K562 (cell line): ENCODE results near the gene PRR19. TPM values are rescaled to one million over a fixed set of nuclear protein-coding genes. Genes with fewer than 3 reads are reported as not detected.
A peak's percentile ranks its signal among the peaks of the same experiment; 100 is the strongest.

Experiments
- C11orf30 ChIP-seq: fragments of 450-650 bp; IDR thresholded peaks from 2 replicates; pipeline ENCODE4 v1.6.1; 2016; ENCODE audit warnings: low read depth, mild to moderate bottlenecking
- CEBPB ChIP-seq: fragments of 450-650 bp; IDR thresholded peaks from 2 replicates; pipeline ENCODE4 v1.6.1; 2016; ENCODE audit warnings: missing genetic modification characterization, missing compliant biosample characterization
- CTBP1 ChIP-seq: fragments of 450-650 bp; IDR thresholded peaks from 2 replicates; pipeline ENCODE4 v1.6.1; 2016; ENCODE audit warnings: borderline replicate concordance
- ETS1 ChIP-seq: conservative IDR thresholded peaks from 2 replicates; pipeline ENCODE4 v1.6.1; 2011; ENCODE audit warnings: low read depth, mild to moderate bottlenecking, low read length; ENCODE audit not compliant: control insufficient read depth
- HMGN3 ChIP-seq: IDR thresholded peaks from 2 replicates; pipeline ENCODE4 v1.6.1; 2011; ENCODE audit warnings: borderline replicate concordance, low read depth, mild to moderate bottlenecking, mixed read lengths, low read length; ENCODE audit not compliant: insufficient read length; ENCODE audit errors: extremely low read depth
- MBD2 ChIP-seq: sonication (generic); IDR thresholded peaks from 2 replicates; pipeline ENCODE4 v1.6.1; 2016; ENCODE audit warnings: low read depth, borderline replicate concordance
- MYNN ChIP-seq, 2 experiments: sonication (generic); formaldehyde crosslinking in 1 of 2; IDR thresholded peaks; 2 replicates each; pipeline versions ENCODE4 v1.5.0 to v1.6.1; 2016 to 2020; ENCODE audit warnings: antibody characterized with exemption in 1 of 2, missing genetic modification reagents in 1 of 2
- POLR3A ChIP-seq: IDR thresholded peaks from 2 replicates; pipeline ENCODE4 v1.6.1; 2011; ENCODE audit warnings: borderline replicate concordance, mild to moderate bottlenecking, moderate library complexity; ENCODE audit not compliant: insufficient read length, insufficient read depth; ENCODE audit errors: extremely low read depth
- RBM25 ChIP-seq: fragments of 200-400 bp; formaldehyde crosslinking; IDR thresholded peaks from 2 replicates; pipeline ENCODE4 v1.6.1; 2018; ENCODE audit warnings: low read length, low read depth, moderate library complexity; ENCODE audit not compliant: severe bottlenecking
- RBM39 ChIP-seq: fragments of 200-400 bp; formaldehyde crosslinking; optimal IDR thresholded peaks from 2 replicates; pipeline ENCODE3; 2018; ENCODE audit warnings: low read depth, low read length
- RCOR1 ChIP-seq, 2 experiments: IDR thresholded peaks; 2 replicates each; pipeline ENCODE4 v1.6.1; 2012; ENCODE audit warnings: low read depth in 2 of 2, low read length in 2 of 2, borderline replicate concordance in 1 of 2, improper control_type of control experiment in 1 of 2
- RNF2 ChIP-seq: sonication (generic); IDR thresholded peaks from 2 replicates; pipeline ENCODE4 v1.6.1; 2016
- SPI1 ChIP-seq: IDR thresholded peaks from 2 replicates; pipeline ENCODE4 v1.6.1; 2011; ENCODE audit warnings: low read depth, low read length, control low read depth, borderline replicate concordance
- ZC3H4 ChIP-seq: sonication (generic); formaldehyde crosslinking; IDR thresholded peaks from 2 replicates; pipeline ENCODE4 v1.9.0; 2021; ENCODE audit warnings: missing genetic modification reagents, borderline replicate concordance
- ZFP36 ChIP-seq: fragments of 150-350 bp; IDR thresholded peaks from 2 replicates; pipeline ENCODE4 v1.6.1; 2018; ENCODE audit warnings: low read length, low read depth; ENCODE audit not compliant: partially characterized antibody
- ZKSCAN8 ChIP-seq: fragments of 200-800 bp; sonication (Bioruptor generic); IDR thresholded peaks from 2 replicates; pipeline ENCODE4 v1.6.1; 2016; ENCODE audit warnings: missing genetic modification characterization, missing compliant biosample characterization
- ZNF124 ChIP-seq: sonication (generic); formaldehyde crosslinking; IDR thresholded peaks from 2 replicates; pipeline ENCODE4 v1.8.1; 2022; ENCODE audit warnings: missing genetic modification reagents
- ZNF140 ChIP-seq: fragments of 250-450 bp; sonication (Bioruptor Pico); IDR thresholded peaks from 2 replicates; pipeline ENCODE4 v1.8.0; 2021; ENCODE audit warnings: moderate library complexity, mild to moderate bottlenecking, inconsistent platforms
- polyA plus RNA-seq, 8 experiments: library from polyadenylated mRNA; depleted of rRNA in 4 of 8; stranded (reverse) in 5 of 8; unstranded in 3 of 8; fragments of >200 nt; fragmentation: Nextera tagmentation in 2 of 8; fragmentation: Illumina TruSeq in 1 of 8; extraction: Ambion mirVana in 2 of 8; extraction: Trizol in 1 of 8; gene quantifications; 2 replicates each; pipeline versions ENCODE4 v1.2.1 to v1.2.3, GENCODE V29; 2011 to 2014; ENCODE audit warnings: inconsistent platforms in 1 of 8, missing spikeins in 1 of 8
- total RNA-seq, 7 experiments: library from RNA; depleted of rRNA in 6 of 7; stranded (reverse); fragments of >200 nt in 6 of 7; fragmentation: Illumina TruSeq in 2 of 7; extraction: Trizol in 2 of 7; gene quantifications; 2 replicates each; pipeline versions ENCODE4 v1.2.1 to v1.2.3, GENCODE V29; 2011 to 2021; ENCODE audit warnings: low replicate concordance in 1 of 7
- TF ChIP-seq, protein P1 (sequence below): sonication (generic); formaldehyde crosslinking; IDR thresholded peaks from 2 replicates; pipeline ENCODE4 v1.4.0; 2020; ENCODE audit warnings: mild to moderate bottlenecking, missing genetic modification reagents
- TF ChIP-seq, protein P2 (sequence below): fragments of 250-450 bp; sonication (Bioruptor Pico); IDR thresholded peaks from 2 replicates; pipeline ENCODE4 v1.8.0; 2021; ENCODE audit warnings: moderate library complexity, mild to moderate bottlenecking, inconsistent platforms
- TF ChIP-seq, protein P3 (sequence below): fragments of 250-450 bp; sonication (Bioruptor Pico); IDR thresholded peaks from 2 replicates; pipeline ENCODE4 v1.9.0; 2021; ENCODE audit warnings: mild to moderate bottlenecking, inconsistent platforms

Gene PRR19
- total and polyA plus RNA-seq, 9 of the 15 experiments (the other 6 are each of a cell fraction or from before 2014, with no cell fraction given), result 0.10 to 1.6 (median 0.54) TPM

- TF ChIP-seq ETS1 (0 out of 2 replicates have a peak, but pooled peaks have one; percentile 16), C11orf30 (no peak), RCOR1 (IDR thresholded peaks at IDR 0.05; ENCODE audit: borderline replicate concordance in 1 of 2, low read depth in 2 of 2, low read length in 2 of 2) (no peak), CEBPB (tag) (no peak), ZFP36 (no peak), ZKSCAN8 (CRISPR knock-in tag) (no peak), RBM39 (no peak), RNF2 (no peak), ZNF140 (CRISPR knock-in tag) (no peak), ZC3H4 (0 out of 2 replicates have a peak, but pooled peaks have one; percentile 38), MBD2 (0 out of 2 replicates have a peak, but pooled peaks have one; percentile 15), RBM25 (no peak), MYNN (IDR thresholded peaks at IDR 0.05) (no peak), MYNN (CRISPR knock-in tag; IDR thresholded peaks at IDR 0.05) (no peak), ZNF124 (CRISPR knock-in tag) (no peak), POLR3A (no peak), SPI1 (no peak), HMGN3 (peak; percentile 22), CTBP1 (no peak; the same call in 1 of the 2 replicates)
- TF ChIP-seq, protein P1, sequence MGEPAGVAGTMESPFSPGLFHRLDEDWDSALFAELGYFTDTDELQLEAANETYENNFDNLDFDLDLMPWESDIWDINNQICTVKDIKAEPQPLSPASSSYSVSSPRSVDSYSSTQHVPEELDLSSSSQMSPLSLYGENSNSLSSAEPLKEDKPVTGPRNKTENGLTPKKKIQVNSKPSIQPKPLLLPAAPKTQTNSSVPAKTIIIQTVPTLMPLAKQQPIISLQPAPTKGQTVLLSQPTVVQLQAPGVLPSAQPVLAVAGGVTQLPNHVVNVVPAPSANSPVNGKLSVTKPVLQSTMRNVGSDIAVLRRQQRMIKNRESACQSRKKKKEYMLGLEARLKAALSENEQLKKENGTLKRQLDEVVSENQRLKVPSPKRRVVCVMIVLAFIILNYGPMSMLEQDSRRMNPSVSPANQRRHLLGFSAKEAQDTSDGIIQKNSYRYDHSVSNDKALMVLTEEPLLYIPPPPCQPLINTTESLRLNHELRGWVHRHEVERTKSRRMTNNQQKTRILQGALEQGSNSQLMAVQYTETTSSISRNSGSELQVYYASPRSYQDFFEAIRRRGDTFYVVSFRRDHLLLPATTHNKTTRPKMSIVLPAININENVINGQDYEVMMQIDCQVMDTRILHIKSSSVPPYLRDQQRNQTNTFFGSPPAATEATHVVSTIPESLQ (CRISPR knock-in tag), result no peak
- TF ChIP-seq, protein P2, sequence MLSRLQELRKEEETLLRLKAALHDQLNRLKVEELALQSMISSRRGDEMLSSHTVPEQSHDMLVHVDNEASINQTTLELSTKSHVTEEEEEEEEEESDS, result no peak
- TF ChIP-seq, protein P3, sequence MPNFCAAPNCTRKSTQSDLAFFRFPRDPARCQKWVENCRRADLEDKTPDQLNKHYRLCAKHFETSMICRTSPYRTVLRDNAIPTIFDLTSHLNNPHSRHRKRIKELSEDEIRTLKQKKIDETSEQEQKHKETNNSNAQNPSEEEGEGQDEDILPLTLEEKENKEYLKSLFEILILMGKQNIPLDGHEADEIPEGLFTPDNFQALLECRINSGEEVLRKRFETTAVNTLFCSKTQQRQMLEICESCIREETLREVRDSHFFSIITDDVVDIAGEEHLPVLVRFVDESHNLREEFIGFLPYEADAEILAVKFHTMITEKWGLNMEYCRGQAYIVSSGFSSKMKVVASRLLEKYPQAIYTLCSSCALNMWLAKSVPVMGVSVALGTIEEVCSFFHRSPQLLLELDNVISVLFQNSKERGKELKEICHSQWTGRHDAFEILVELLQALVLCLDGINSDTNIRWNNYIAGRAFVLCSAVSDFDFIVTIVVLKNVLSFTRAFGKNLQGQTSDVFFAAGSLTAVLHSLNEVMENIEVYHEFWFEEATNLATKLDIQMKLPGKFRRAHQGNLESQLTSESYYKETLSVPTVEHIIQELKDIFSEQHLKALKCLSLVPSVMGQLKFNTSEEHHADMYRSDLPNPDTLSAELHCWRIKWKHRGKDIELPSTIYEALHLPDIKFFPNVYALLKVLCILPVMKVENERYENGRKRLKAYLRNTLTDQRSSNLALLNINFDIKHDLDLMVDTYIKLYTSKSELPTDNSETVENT (CRISPR knock-in tag), result 0 out of 2 replicates have a peak, but pooled peaks have one; percentile 39
Measured at GRCh38 chr19:42281146-42281826, 20.6 kb upstream of the PRR19 start (continued).
